SK-N-SH (cell line): ENCODE results near the gene MLXIPL. TPM values are rescaled to one million over a fixed set of nuclear protein-coding genes. Genes with fewer than 3 reads are reported as not detected.

ENCODE experiments used
- CTCF ChIA-PET: fragments of 300-600, 350-600 bp; formaldehyde crosslinking; extraction: SDS; loops from one replicate; lab custom pipeline; 2021; lab: Yijun Ruan, JAX
- POLR2A ChIA-PET: fragments of 350-600 bp; sonication (Branson Sonifier 250); formaldehyde crosslinking; extraction: SDS; loops from one replicate; lab custom pipeline; 2020; ENCODE audit warnings: antibody characterized with exemption, inconsistent platforms; lab: Yijun Ruan, JAX
- DNase-seq: peaks from one replicate; pipeline ENCODE4 v3.0.0; 2012
- H2AFZ ChIP-seq: fragments of 200-600 bp; sonication (generic); 2 replicates; pipeline ENCODE4 v1.8.1; 2016; ENCODE audit warnings: antibody characterized with exemption, mild to moderate bottlenecking, low read depth
- H3F3A ChIP-seq: fragments of 200-600 bp; sonication (generic); replicated peaks from 2 replicates; pipeline ENCODE3; 2016; ENCODE audit warnings: antibody characterized with exemption, mild to moderate bottlenecking; ENCODE audit not compliant: insufficient read depth
- H3K27ac ChIP-seq, 2 experiments: fragments of 200-500 bp in 1 of 2; fragments of 200-600 bp in 1 of 2; sonication (Bioruptor generic) in 1 of 2; sonication (generic), shearing (Covaris generic) in 1 of 2; 2 replicates each; pipeline versions ENCODE4 v1.5.1 to v1.6.1; 2014 to 2016; ENCODE audit warnings: low read depth in 2 of 2, inconsistent platforms in 1 of 2, low read length in 1 of 2, mild to moderate bottlenecking in 1 of 2, mixed read lengths in 1 of 2
- H3K27me3 ChIP-seq: fragments of 200-600 bp; sonication (generic), shearing (Covaris generic); 2 replicates; pipeline ENCODE4 v1.6.1; 2016; ENCODE audit warnings: mixed run types; ENCODE audit not compliant: insufficient read depth
- H3K36me3 ChIP-seq, 2 experiments: fragments of 200-500 bp in 1 of 2; fragments of 200-600 bp in 1 of 2; sonication (Bioruptor generic) in 1 of 2; sonication (generic) in 1 of 2; replicated peaks in 1 of 2; 2 replicates each; pipeline versions ENCODE3 to v1.5.1; 2014 to 2016; ENCODE audit warnings: low read length in 1 of 2, mild to moderate bottlenecking in 1 of 2; ENCODE audit not compliant: insufficient read depth in 2 of 2, control insufficient read depth in 1 of 2
- H3K4me1 ChIP-seq, 2 experiments: fragments of 200-500 bp in 1 of 2; fragments of 200-600 bp in 1 of 2; sonication (Bioruptor generic) in 1 of 2; sonication (generic), shearing (Covaris generic) in 1 of 2; 2 replicates each; pipeline versions ENCODE4 v1.5.1 to v1.6.1; 2014 to 2016; ENCODE audit warnings: low read depth in 1 of 2, low read length in 1 of 2, mixed run types in 1 of 2; ENCODE audit not compliant: insufficient read depth in 2 of 2, control insufficient read depth in 1 of 2
- H3K4me2 ChIP-seq: fragments of 200-600 bp; sonication (generic), shearing (Covaris generic); 2 replicates; pipeline ENCODE4 v1.6.1; 2017; ENCODE audit warnings: mixed run types
- H3K4me3 ChIP-seq, 2 experiments: fragments of 200-500 bp in 1 of 2; fragments of 200-600 bp in 1 of 2; sonication (Bioruptor generic) in 1 of 2; sonication (generic), shearing (Covaris generic) in 1 of 2; 2 replicates each; pipeline versions ENCODE4 v1.5.1 to v1.8.1; 2014 to 2016; ENCODE audit warnings: low read depth in 2 of 2, inconsistent platforms in 1 of 2, low read length in 1 of 2, mild to moderate bottlenecking in 1 of 2, mixed read lengths in 1 of 2, moderate library complexity in 1 of 2
- H3K79me2 ChIP-seq: fragments of 200-600 bp; sonication (generic); 2 replicates; pipeline ENCODE4 v1.8.1; 2017; ENCODE audit warnings: mild to moderate bottlenecking; ENCODE audit not compliant: insufficient read depth
- H3K9ac ChIP-seq: fragments of 200-600 bp; sonication (generic); 2 replicates; pipeline ENCODE4 v1.6.1; 2017; ENCODE audit warnings: mixed run types
- H3K9me2 ChIP-seq: fragments of 200-600 bp; sonication (generic); 2 replicates; pipeline ENCODE4 v1.6.1; 2017; ENCODE audit warnings: mixed run types
- H3K9me3 ChIP-seq: fragments of 200-600 bp; sonication (generic); 2 replicates; pipeline ENCODE4 v1.6.1; 2017; ENCODE audit warnings: mixed run types, mild to moderate bottlenecking, moderate library complexity
- H4K20me1 ChIP-seq: fragments of 200-600 bp; sonication (generic); 2 replicates; pipeline ENCODE4 v1.6.1; 2017; ENCODE audit warnings: mild to moderate bottlenecking, mixed run types; ENCODE audit not compliant: insufficient read depth
- CHD2 ChIP-seq: fragments of 150-350 bp; IDR thresholded peaks from 2 replicates; pipeline ENCODE4 v1.6.1; 2018; ENCODE audit warnings: low read length; ENCODE audit not compliant: partially characterized antibody
- ELF1 ChIP-seq: IDR thresholded peaks from 2 replicates; pipeline ENCODE4 v1.4.0; 2012
- EZH2phosphoT487 ChIP-seq: fragments of 200-600 bp; sonication (generic); IDR thresholded peaks from 2 replicates; pipeline ENCODE4 v1.6.1; 2017; ENCODE audit warnings: low read depth, mixed run types, mild to moderate bottlenecking, antibody characterized with exemption, moderate library complexity, borderline replicate concordance
- GABPA ChIP-seq: IDR thresholded peaks from 2 replicates; pipeline ENCODE4 v1.4.0; 2012; ENCODE audit warnings: low read depth, mild to moderate bottlenecking
- JUND ChIP-seq: IDR thresholded peaks from 2 replicates; pipeline ENCODE4 v1.4.0; 2012
- MEF2A ChIP-seq: IDR thresholded peaks from 2 replicates; pipeline ENCODE4 v1.4.0; 2012; ENCODE audit warnings: low read depth, borderline replicate concordance
- MXI1 ChIP-seq: IDR thresholded peaks from 2 replicates; pipeline ENCODE4 v1.6.1; 2012; ENCODE audit warnings: mild to moderate bottlenecking, low read depth, low read length, improper control_type of control experiment
- NFIC ChIP-seq: IDR thresholded peaks from 2 replicates; pipeline ENCODE4 v1.4.0; 2012; ENCODE audit warnings: borderline replicate concordance
- POLR2AphosphoS5 ChIP-seq: IDR thresholded peaks from 2 replicates; pipeline ENCODE4 v1.6.1; 2012; ENCODE audit warnings: low read depth, low read length
- SMC3 ChIP-seq: IDR thresholded peaks from 2 replicates; pipeline ENCODE4 v1.6.1; 2012; ENCODE audit warnings: low read depth, low read length, improper control_type of control experiment
- TAF1 ChIP-seq: IDR thresholded peaks from 2 replicates; pipeline ENCODE4 v1.6.1; 2012; ENCODE audit warnings: low read depth, mild to moderate bottlenecking, low read length, moderate library complexity, borderline replicate concordance
- TEAD4 ChIP-seq: IDR thresholded peaks from 2 replicates; pipeline ENCODE4 v1.4.0; 2012; ENCODE audit warnings: mild to moderate bottlenecking, borderline replicate concordance; ENCODE audit not compliant: insufficient read depth
- WGBS: methylation state at CpG from one replicate; pipeline ENCODE4 v1.1.6; 2017; ENCODE audit warnings: low lambda C conversion rate; 5-methylcytosine and 5-hydroxymethylcytosine counted together
- polyA plus RNA-seq, 3 experiments: library from polyadenylated mRNA; depleted of rRNA; stranded (reverse); fragments of >200 nt; gene quantifications; 2 replicates each; pipeline ENCODE4 v1.2.3, GENCODE V29; 2012
- TF ChIP-seq, protein P1 (sequence below): IDR thresholded peaks from 2 replicates; pipeline ENCODE4; 2012
- TF ChIP-seq, protein P2 (sequence below): IDR thresholded peaks from 2 replicates; pipeline ENCODE4 v1.6.1; 2012; ENCODE audit warnings: mild to moderate bottlenecking, low read depth, low read length, moderate library complexity
- TF ChIP-seq, protein P3 (sequence below): IDR thresholded peaks from 2 replicates; pipeline ENCODE4 v1.4.0; 2012; ENCODE audit warnings: low read depth, borderline replicate concordance
- TF ChIP-seq, protein P4 (sequence below): IDR thresholded peaks from 2 replicates; pipeline ENCODE4 v1.4.0; 2012; ENCODE audit warnings: low read depth
- TF ChIP-seq, protein P5 (sequence below): fragments of 150-350 bp; IDR thresholded peaks from 2 replicates; pipeline ENCODE4 v1.6.1; 2016; ENCODE audit warnings: mild to moderate bottlenecking, low read depth, low read length

The MLXIPL gene
- polyA plus RNA-seq, 1 of the 3 experiments (the other 2 are of a cell fraction) = 0.21 TPM

DNA sequence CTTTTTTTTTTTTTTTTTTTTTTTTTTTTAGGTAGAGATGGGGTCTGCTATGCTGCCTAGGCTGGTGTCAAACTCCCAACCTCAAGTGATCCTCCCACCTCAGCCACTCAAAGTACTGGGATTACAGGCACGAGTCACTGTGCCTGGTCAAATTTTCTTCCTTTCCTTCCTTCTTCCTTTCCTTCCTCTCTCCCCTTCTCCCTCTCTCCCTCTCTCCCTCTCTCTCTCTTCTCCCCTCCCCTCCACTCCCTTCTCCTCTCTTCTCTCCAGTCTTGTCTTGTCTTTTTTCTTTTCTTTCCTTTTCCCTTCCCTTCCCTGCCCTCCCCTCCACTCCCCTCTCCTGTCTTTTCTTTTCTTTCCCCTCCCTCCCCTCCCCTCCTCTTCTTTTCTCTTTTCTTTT, 7.2 kb upstream of the MLXIPL start:
- H2AFZ ChIP-seq = no peak overlapping the region
- H3K36me3 ChIP-seq = no peaks in the 10 kb centered on the region
- H3K9ac ChIP-seq = no peak overlapping the region
- TF ChIP-seq MXI1 = no peak
- no peak for TF ChIP-seq GABPA
- no peak for TF ChIP-seq TEAD4
- TF ChIP-seq ELF1 = no peak
- TF ChIP-seq, protein P1, sequence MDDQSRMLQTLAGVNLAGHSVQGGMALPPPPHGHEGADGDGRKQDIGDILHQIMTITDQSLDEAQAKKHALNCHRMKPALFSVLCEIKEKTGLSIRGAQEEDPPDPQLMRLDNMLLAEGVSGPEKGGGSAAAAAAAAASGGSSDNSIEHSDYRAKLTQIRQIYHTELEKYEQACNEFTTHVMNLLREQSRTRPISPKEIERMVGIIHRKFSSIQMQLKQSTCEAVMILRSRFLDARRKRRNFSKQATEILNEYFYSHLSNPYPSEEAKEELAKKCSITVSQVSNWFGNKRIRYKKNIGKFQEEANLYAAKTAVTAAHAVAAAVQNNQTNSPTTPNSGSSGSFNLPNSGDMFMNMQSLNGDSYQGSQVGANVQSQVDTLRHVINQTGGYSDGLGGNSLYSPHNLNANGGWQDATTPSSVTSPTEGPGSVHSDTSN = no peak
- TF ChIP-seq TAF1 = no peak
- no peak for TF ChIP-seq JUND
- no peak for TF ChIP-seq NFIC
- TF ChIP-seq SMC3 = no peak
- TF ChIP-seq MEF2A = no peak
- no peak for TF ChIP-seq EZH2phosphoT487
- TF ChIP-seq, protein P2, sequence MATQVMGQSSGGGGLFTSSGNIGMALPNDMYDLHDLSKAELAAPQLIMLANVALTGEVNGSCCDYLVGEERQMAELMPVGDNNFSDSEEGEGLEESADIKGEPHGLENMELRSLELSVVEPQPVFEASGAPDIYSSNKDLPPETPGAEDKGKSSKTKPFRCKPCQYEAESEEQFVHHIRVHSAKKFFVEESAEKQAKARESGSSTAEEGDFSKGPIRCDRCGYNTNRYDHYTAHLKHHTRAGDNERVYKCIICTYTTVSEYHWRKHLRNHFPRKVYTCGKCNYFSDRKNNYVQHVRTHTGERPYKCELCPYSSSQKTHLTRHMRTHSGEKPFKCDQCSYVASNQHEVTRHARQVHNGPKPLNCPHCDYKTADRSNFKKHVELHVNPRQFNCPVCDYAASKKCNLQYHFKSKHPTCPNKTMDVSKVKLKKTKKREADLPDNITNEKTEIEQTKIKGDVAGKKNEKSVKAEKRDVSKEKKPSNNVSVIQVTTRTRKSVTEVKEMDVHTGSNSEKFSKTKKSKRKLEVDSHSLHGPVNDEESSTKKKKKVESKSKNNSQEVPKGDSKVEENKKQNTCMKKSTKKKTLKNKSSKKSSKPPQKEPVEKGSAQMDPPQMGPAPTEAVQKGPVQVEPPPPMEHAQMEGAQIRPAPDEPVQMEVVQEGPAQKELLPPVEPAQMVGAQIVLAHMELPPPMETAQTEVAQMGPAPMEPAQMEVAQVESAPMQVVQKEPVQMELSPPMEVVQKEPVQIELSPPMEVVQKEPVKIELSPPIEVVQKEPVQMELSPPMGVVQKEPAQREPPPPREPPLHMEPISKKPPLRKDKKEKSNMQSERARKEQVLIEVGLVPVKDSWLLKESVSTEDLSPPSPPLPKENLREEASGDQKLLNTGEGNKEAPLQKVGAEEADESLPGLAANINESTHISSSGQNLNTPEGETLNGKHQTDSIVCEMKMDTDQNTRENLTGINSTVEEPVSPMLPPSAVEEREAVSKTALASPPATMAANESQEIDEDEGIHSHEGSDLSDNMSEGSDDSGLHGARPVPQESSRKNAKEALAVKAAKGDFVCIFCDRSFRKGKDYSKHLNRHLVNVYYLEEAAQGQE = no peak
- no peaks in the 10 kb centered on the region for H3K9me3 ChIP-seq
- no peaks in the 10 kb centered on the region for H4K20me1 ChIP-seq
- peaks cover 34% of the 10 kb centered on the region; the same call in 1 of the 2 replicates for H3K27me3 ChIP-seq
- H3K4me3 ChIP-seq = no peak overlapping the region
- no peaks in the 10 kb centered on the region for H3K79me2 ChIP-seq
- peaks cover 0 to 7% of the 10 kb centered on the region in 2 experiments; a peak in 1 of 4 replicates for H3K4me1 ChIP-seq
- ChIA-PET POLR2A (no interaction called here), CTCF (interaction anchor here (19.5 kb wide), 1 partner anchor 25 kb away, joined by 235 read pairs; no protein-coding TSS in a partner anchor)
- no peaks in the 10 kb centered on the region for H3K9me2 ChIP-seq
- H3K4me2 ChIP-seq = no peak overlapping the region
- WGBS = 23% methylated on average over 1 of the region's 1 CpG
- H3F3A ChIP-seq = peaks cover 9% of the 10 kb centered on the region
- DNase-seq = no peak
- H3K27ac ChIP-seq = no peak overlapping the region

DNA sequence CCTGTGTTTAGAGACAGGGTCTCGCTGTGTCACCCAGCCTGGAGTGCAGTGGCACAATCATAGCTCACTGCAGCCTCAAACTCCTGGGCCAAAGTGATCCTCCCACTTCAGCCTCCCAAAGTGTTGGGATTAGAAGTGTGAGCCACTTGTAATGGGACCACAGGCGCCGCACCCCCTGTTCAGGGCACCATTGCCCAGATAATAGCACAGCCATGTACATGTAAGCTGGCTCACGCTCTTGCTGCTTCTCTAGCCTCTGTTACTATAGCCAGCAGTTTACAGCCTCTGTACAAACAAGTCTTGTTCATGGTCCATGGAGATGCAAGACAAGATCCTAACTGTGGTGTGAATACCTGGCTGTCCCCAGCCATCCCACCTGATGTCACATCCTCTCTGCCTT, 4.2 kb upstream of the MLXIPL start:
- Histone ChIP-seq H3K27ac (no peak overlapping the region), H3K27me3 (peaks cover 58% of the 10 kb centered on the region), H3K9ac (no peak overlapping the region), H3F3A (peaks cover 3% of the 10 kb centered on the region), H3K9me3 (no peaks in the 10 kb centered on the region), H2AFZ (no peak overlapping the region), H3K4me2 (no peak overlapping the region), H3K4me1 (no peaks in the 10 kb centered on the region; a peak in 1 of 4 replicates), H3K9me2 (no peaks in the 10 kb centered on the region), H3K36me3 (no peaks in the 10 kb centered on the region), H4K20me1 (no peaks in the 10 kb centered on the region), H3K4me3 (no peak overlapping the region), H3K79me2 (no peaks in the 10 kb centered on the region)
- DNase-seq = no peak
- ChIA-PET CTCF (interaction anchor here (0.8 to 19.5 kb wide), 20 partner anchors 7 to 228 kb away, joined by 3 to 235 read pairs (median 4); partner anchors contain the start of gene VPS37D), POLR2A (no interaction called here)
- 64% methylated on average over 4 of the region's 4 CpGs for WGBS
- TF ChIP-seq, protein P2 = no peak
- TF ChIP-seq EZH2phosphoT487 (no peak), ELF1 (no peak), POLR2AphosphoS5 (no peak), TEAD4 (no peak), CHD2 (no peak), JUND (no peak)
- TF ChIP-seq, protein P3, sequence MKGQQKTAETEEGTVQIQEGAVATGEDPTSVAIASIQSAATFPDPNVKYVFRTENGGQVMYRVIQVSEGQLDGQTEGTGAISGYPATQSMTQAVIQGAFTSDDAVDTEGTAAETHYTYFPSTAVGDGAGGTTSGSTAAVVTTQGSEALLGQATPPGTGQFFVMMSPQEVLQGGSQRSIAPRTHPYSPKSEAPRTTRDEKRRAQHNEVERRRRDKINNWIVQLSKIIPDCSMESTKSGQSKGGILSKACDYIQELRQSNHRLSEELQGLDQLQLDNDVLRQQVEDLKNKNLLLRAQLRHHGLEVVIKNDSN = no peak
- TF ChIP-seq, protein P4, sequence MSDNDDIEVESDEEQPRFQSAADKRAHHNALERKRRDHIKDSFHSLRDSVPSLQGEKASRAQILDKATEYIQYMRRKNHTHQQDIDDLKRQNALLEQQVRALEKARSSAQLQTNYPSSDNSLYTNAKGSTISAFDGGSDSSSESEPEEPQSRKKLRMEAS = no peak
- TF ChIP-seq, protein P5, sequence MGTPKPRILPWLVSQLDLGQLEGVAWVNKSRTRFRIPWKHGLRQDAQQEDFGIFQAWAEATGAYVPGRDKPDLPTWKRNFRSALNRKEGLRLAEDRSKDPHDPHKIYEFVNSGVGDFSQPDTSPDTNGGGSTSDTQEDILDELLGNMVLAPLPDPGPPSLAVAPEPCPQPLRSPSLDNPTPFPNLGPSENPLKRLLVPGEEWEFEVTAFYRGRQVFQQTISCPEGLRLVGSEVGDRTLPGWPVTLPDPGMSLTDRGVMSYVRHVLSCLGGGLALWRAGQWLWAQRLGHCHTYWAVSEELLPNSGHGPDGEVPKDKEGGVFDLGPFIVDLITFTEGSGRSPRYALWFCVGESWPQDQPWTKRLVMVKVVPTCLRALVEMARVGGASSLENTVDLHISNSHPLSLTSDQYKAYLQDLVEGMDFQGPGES = no peak
